CD14-positive monocyte (primary cell): ENCODE measurements around the gene TMEM132D. TPM values are rescaled to one million over a fixed set of nuclear protein-coding genes. Genes with fewer than 3 reads are reported as not detected.

ENCODE experiments used
- DNase-seq, 3 donors: peaks; one replicate each; pipeline ENCODE4 v3.0.0-alpha.2; 2011 to 2022
- H2AFZ ChIP-seq: 2 replicates; pipeline ENCODE4 v1.6.0; 2012; ENCODE audit warnings: mild to moderate bottlenecking, low read depth, low read length, inconsistent platforms; ENCODE audit not compliant: insufficient read depth, poor library complexity, severe bottlenecking
- H3K27ac ChIP-seq, 2 donors: 1 replicate in 1 of 2; 2 replicates in 1 of 2; pipeline ENCODE4 v1.5.1; 2012 to 2013; ENCODE audit warnings: low read length in 2 of 2, control low read depth in 1 of 2, inconsistent platforms in 1 of 2, low read depth in 1 of 2, mild to moderate bottlenecking in 1 of 2
- H3K27me3 ChIP-seq, 2 donors: one replicate each; pipeline versions ENCODE4 v1.6.0 to v1.6.1; 2011 to 2013; ENCODE audit warnings: low read length in 2 of 2; ENCODE audit not compliant: control insufficient read depth in 2 of 2, insufficient read depth in 2 of 2
- H3K36me3 ChIP-seq, 2 donors: replicated peaks in 1 of 2; 1 replicate in 1 of 2; 2 replicates in 1 of 2; pipeline versions ENCODE4 v1.5.1 to v1.6.1; 2012 to 2013; ENCODE audit warnings: low read length in 2 of 2, control low read depth in 1 of 2, inconsistent platforms in 1 of 2, mild to moderate bottlenecking in 1 of 2; ENCODE audit not compliant: insufficient read depth in 2 of 2, control insufficient read depth in 1 of 2
- H3K4me1 ChIP-seq, 2 donors: 1 replicate in 1 of 2; 2 replicates in 1 of 2; pipeline versions ENCODE4 v1.5.1 to v1.6.1; 2012 to 2013; ENCODE audit warnings: low read length in 2 of 2, control low read depth in 1 of 2, inconsistent platforms in 1 of 2, mild to moderate bottlenecking in 1 of 2, moderate library complexity in 1 of 2; ENCODE audit not compliant: insufficient read depth in 2 of 2, control insufficient read depth in 1 of 2
- H3K4me2 ChIP-seq: replicated peaks from 2 replicates; pipeline ENCODE3; 2012; ENCODE audit warnings: low read length, moderate library complexity, mild to moderate bottlenecking; ENCODE audit not compliant: poor library complexity, severe bottlenecking; ENCODE audit errors: extremely low read depth
- H3K4me3 ChIP-seq, 3 experiments: fragments of 200-600 bp in 1 of 3; sonication (generic) in 1 of 3; replicated peaks in 1 of 3; 1 replicate in 2 of 3; 2 replicates in 1 of 3; pipeline ENCODE4 v1.5.1; 2011 to 2013; ENCODE audit warnings: low read length in 3 of 3, mild to moderate bottlenecking in 3 of 3, control low read depth in 2 of 3, low read depth in 2 of 3, inconsistent platforms in 1 of 3, moderate library complexity in 1 of 3
- H3K79me2 ChIP-seq: 2 replicates; pipeline ENCODE4 v1.6.0; 2012; ENCODE audit warnings: mild to moderate bottlenecking, control low read depth, inconsistent platforms, low read length, moderate library complexity; ENCODE audit not compliant: insufficient read depth
- H3K9ac ChIP-seq: 2 replicates; pipeline ENCODE4 v1.6.0; 2017; ENCODE audit warnings: low read length, mild to moderate bottlenecking; ENCODE audit not compliant: insufficient read depth, poor library complexity, severe bottlenecking
- H3K9me3 ChIP-seq, 2 donors: replicated peaks in 1 of 2; 1 replicate in 1 of 2; 2 replicates in 1 of 2; pipeline versions ENCODE4 v1.5.1 to v1.6.1; 2012 to 2013; ENCODE audit warnings: low read length in 2 of 2, control low read depth in 1 of 2; ENCODE audit not compliant: control insufficient read depth in 1 of 2, insufficient read depth in 1 of 2
- H4K20me1 ChIP-seq: 2 replicates; pipeline ENCODE4 v1.6.0; 2012; ENCODE audit warnings: mild to moderate bottlenecking, low read length, control low read depth, moderate library complexity; ENCODE audit not compliant: insufficient read depth
- H3K27ac Mint-ChIP-seq, 7 donors: one replicate each; pipeline ENCODE4 v1.8.0; 2020; ENCODE audit warnings: mild to moderate bottlenecking in 7 of 7, mixed read lengths in 7 of 7, moderate library complexity in 6 of 7, inconsistent platforms in 2 of 7
- H3K27me3 Mint-ChIP-seq, 3 donors: one replicate each; pipeline ENCODE4 v1.8.0; 2021 to 2022; ENCODE audit warnings: low read depth in 3 of 3, mild to moderate bottlenecking in 3 of 3, mixed read lengths in 3 of 3, moderate library complexity in 3 of 3, inconsistent platforms in 1 of 3
- H3K36me3 Mint-ChIP-seq, 2 donors: one replicate each; pipeline ENCODE4 v1.8.0; 2020; ENCODE audit warnings: mixed read lengths in 2 of 2, inconsistent platforms in 1 of 2, mild to moderate bottlenecking in 1 of 2
- H3K4me1 Mint-ChIP-seq: one replicate; pipeline ENCODE4 v1.8.0; 2020; ENCODE audit warnings: mild to moderate bottlenecking, mixed read lengths
- H3K4me3 Mint-ChIP-seq, 2 donors: one replicate each; pipeline ENCODE4 v1.8.0; 2020; ENCODE audit warnings: mild to moderate bottlenecking in 2 of 2, mixed read lengths in 2 of 2, moderate library complexity in 1 of 2
- H3K9me3 Mint-ChIP-seq, 7 donors: one replicate each; pipeline ENCODE4 v1.8.0; 2020 to 2022; ENCODE audit warnings: mixed read lengths in 7 of 7, mild to moderate bottlenecking in 6 of 7, moderate library complexity in 6 of 7, inconsistent platforms in 2 of 7
- WGBS: methylation state at CpG from one replicate; pipeline ENCODE4 v1.1.5; 2013; ENCODE audit warnings: missing lambda C conversion rate; ENCODE audit not compliant: insufficient coverage; 5-methylcytosine and 5-hydroxymethylcytosine counted together
- intact Hi-C, 2 donors: fragments of 100-400 bp; cut with micrococcal nuclease; formaldehyde crosslinking; loops; one replicate each; pipeline versions ENCODE4 v1.15.0 to v1.15.1; 2023
- polyA plus RNA-seq, 3 donors: library from polyadenylated mRNA; depleted of rRNA in 1 of 3; unstranded in 2 of 3; stranded (reverse) in 1 of 3; fragments of 300-500 nt in 2 of 3; fragments of >200 nt in 1 of 3; fragmentation: Illumina TruSeq in 2 of 3; gene quantifications; 1 replicate in 2 of 3; 2 replicates in 1 of 3; pipeline ENCODE4 v1.2.3, GENCODE V29; 2012 to 2021
- TF ChIP-seq, protein P1 (sequence below): fragments of 200-600 bp; IDR thresholded peaks from one replicate; pipeline ENCODE4 v1.8.0; 2022; ENCODE audit warnings: antibody characterized with exemption, mild to moderate bottlenecking

TMEM132D gene
- polyA plus RNA-seq, 3 donors = 0.04 TPM; not detected in 2

GRCh38 chr12:129589503-129589902 is 314.3 kb downstream of the TMEM132D start:
- intact Hi-C loops = no loop called here
- WGBS = 60% methylated on average over 1 of the region's 5 CpGs
- no peaks in the 10 kb centered on the region for H3K36me3 ChIP-seq
- Mint-ChIP-seq H3K4me3 (no peak overlapping the region), H3K27me3 (no peaks in the 10 kb centered on the region), H3K4me1 (no peaks in the 10 kb centered on the region), H3K9me3 (peaks cover 0 to 10% (median 8%) of the 10 kb centered on the region in 7 donors), H3K36me3 (no peaks in the 10 kb centered on the region), H3K27ac (no peak overlapping the region)
- H4K20me1 ChIP-seq = no peaks in the 10 kb centered on the region
- peaks cover 23 to 26% of the 10 kb centered on the region in 2 donors for H3K9me3 ChIP-seq
- no peak overlapping the region for H2AFZ ChIP-seq
- no peak overlapping the region for H3K27ac ChIP-seq
- TF ChIP-seq, protein P1, sequence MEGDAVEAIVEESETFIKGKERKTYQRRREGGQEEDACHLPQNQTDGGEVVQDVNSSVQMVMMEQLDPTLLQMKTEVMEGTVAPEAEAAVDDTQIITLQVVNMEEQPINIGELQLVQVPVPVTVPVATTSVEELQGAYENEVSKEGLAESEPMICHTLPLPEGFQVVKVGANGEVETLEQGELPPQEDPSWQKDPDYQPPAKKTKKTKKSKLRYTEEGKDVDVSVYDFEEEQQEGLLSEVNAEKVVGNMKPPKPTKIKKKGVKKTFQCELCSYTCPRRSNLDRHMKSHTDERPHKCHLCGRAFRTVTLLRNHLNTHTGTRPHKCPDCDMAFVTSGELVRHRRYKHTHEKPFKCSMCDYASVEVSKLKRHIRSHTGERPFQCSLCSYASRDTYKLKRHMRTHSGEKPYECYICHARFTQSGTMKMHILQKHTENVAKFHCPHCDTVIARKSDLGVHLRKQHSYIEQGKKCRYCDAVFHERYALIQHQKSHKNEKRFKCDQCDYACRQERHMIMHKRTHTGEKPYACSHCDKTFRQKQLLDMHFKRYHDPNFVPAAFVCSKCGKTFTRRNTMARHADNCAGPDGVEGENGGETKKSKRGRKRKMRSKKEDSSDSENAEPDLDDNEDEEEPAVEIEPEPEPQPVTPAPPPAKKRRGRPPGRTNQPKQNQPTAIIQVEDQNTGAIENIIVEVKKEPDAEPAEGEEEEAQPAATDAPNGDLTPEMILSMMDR = no peak
- no peaks in the 10 kb centered on the region for H3K4me1 ChIP-seq
- no peaks in the 10 kb centered on the region for H3K27me3 ChIP-seq
- no peak overlapping the region for H3K4me3 ChIP-seq
- no peak for DNase-seq
- H3K9ac ChIP-seq = no peak overlapping the region
- no peak overlapping the region for H3K4me2 ChIP-seq
- H3K79me2 ChIP-seq = no peaks in the 10 kb centered on the region

DNA sequence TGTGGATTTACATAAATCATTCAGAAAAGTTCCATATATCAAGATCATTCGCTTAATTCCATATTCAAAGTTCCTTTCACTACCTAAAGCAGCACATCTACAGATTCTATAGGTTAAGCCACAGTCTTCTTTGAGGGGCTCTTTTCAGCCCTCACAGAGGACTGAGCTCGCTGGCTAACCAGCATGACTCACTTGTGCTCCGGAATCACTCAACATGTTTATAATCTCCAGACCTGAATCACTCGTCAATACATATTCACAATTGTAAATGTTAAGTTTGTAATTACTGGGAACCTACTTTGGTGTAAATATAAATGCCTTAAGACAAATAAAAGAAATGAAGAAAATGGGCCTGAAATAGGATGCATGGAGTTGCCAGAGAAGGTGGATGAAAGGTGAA is 315.7 kb downstream of the TMEM132D start:
- no peak overlapping the region for H3K27ac Mint-ChIP-seq
- TF ChIP-seq, protein P1 = no peak
- H3K79me2 ChIP-seq = no peaks in the 10 kb centered on the region
- H3K4me2 ChIP-seq = no peak overlapping the region
- H4K20me1 ChIP-seq = no peaks in the 10 kb centered on the region
- no peaks in the 10 kb centered on the region for H3K4me1 Mint-ChIP-seq
- H3K27ac ChIP-seq = no peak overlapping the region
- no peak overlapping the region for H2AFZ ChIP-seq
- H3K4me1 ChIP-seq = no peaks in the 10 kb centered on the region
- DNase-seq = no peak
- intact Hi-C loops = no loop called here
- no peaks in the 10 kb centered on the region for H3K36me3 Mint-ChIP-seq
- H3K4me3 Mint-ChIP-seq = no peak overlapping the region
- H3K9ac ChIP-seq = no peak overlapping the region
- H3K27me3 ChIP-seq = no peaks in the 10 kb centered on the region
- H3K9me3 ChIP-seq = peaks cover 26% of the 10 kb centered on the region in 2 donors
- no peak overlapping the region for H3K4me3 ChIP-seq
- no peaks in the 10 kb centered on the region for H3K36me3 ChIP-seq
- peaks cover 2 to 14% (median 8%) of the 10 kb centered on the region in 7 donors for H3K9me3 Mint-ChIP-seq
- WGBS = no CpG with 5 or more reads among the region's 4 CpGs
- no peaks in the 10 kb centered on the region for H3K27me3 Mint-ChIP-seq
